ENCODE results near the gene CHST15. TPM values are rescaled to one million over a fixed set of nuclear protein-coding genes. Genes with fewer than 3 reads are reported as not detected.

The CHST15 gene
- total RNA-seq, 1 experiment from 2014 or later = 0.13 TPM

- DNase-seq (ENCODE audit: low read depth in 1 of 2, low spot score in 2 of 2) = no peak
- Histone ChIP-seq H3K36me3 (no peaks in the 10 kb centered on the region), H3K9me3 (replicated peaks) (no peaks in the 10 kb centered on the region), H3K27ac (no peak overlapping the region), H3K4me3 (no peak overlapping the region), H3K27me3 (replicated peaks) (no peaks in the 10 kb centered on the region), H3K4me1 (replicated peaks) (no peaks in the 10 kb centered on the region)
These were observed 16.0 kb downstream of the CHST15 start for GRCh38 chr10:124077208-124077993.

- H3K27me3 ChIP-seq (replicated peaks) = no peaks in the 10 kb centered on the region
These were observed 17.2 kb downstream of the CHST15 start for GRCh38 chr10:124076148-124076733.

GRCh38 chr10:124075231-124075955 is 18.0 kb downstream of the CHST15 start:
- H3K36me3 ChIP-seq = no peaks in the 10 kb centered on the region
- no peak overlapping the region for H3K27ac ChIP-seq
- no peaks in the 10 kb centered on the region for H3K9me3 ChIP-seq (replicated peaks)
- no peak overlapping the region for H3K4me3 ChIP-seq
- no peaks in the 10 kb centered on the region for H3K27me3 ChIP-seq (replicated peaks)
- no peaks in the 10 kb centered on the region for H3K4me1 ChIP-seq (replicated peaks)
- no peak for DNase-seq (ENCODE audit: low read depth in 1 of 2, low spot score in 2 of 2)

More at GRCh38 chr10:124076148-124076733, 17.2 kb downstream of the CHST15 start:
- H3K4me1 ChIP-seq (replicated peaks) = no peaks in the 10 kb centered on the region
- DNase-seq (ENCODE audit: low read depth in 1 of 2, low spot score in 2 of 2) = no peak
- H3K36me3 ChIP-seq = no peaks in the 10 kb centered on the region
- no peaks in the 10 kb centered on the region for H3K9me3 ChIP-seq (replicated peaks)
- no peak overlapping the region for H3K4me3 ChIP-seq
- no peak overlapping the region for H3K27ac ChIP-seq

- Histone ChIP-seq H3K4me3 (no peak overlapping the region), H3K4me1 (replicated peaks) (no peaks in the 10 kb centered on the region), H3K27ac (no peak overlapping the region), H3K36me3 (no peaks in the 10 kb centered on the region), H3K27me3 (replicated peaks) (no peaks in the 10 kb centered on the region), H3K9me3 (replicated peaks) (no peaks in the 10 kb centered on the region)
- DNase-seq (ENCODE audit: low read depth in 1 of 2, low spot score in 2 of 2) = no peak
These were observed 18.8 kb downstream of the CHST15 start for GRCh38 chr10:124074501-124075109.

- no peaks in the 10 kb centered on the region for H3K27me3 ChIP-seq (replicated peaks)
- no peaks in the 10 kb centered on the region for H3K4me1 ChIP-seq (replicated peaks)
- H3K36me3 ChIP-seq = no peaks in the 10 kb centered on the region
- H3K4me3 ChIP-seq = no peak overlapping the region
- H3K27ac ChIP-seq = no peak overlapping the region
- H3K9me3 ChIP-seq (replicated peaks) = no peaks in the 10 kb centered on the region
- no peak for DNase-seq (ENCODE audit: low read depth in 1 of 2, low spot score in 2 of 2)
These were observed 19.4 kb downstream of the CHST15 start for GRCh38 chr10:124073978-124074377.

GRCh38 chr10:124072541-124072940 is 20.9 kb downstream of the CHST15 start:
- H3K36me3 ChIP-seq = no peaks in the 10 kb centered on the region
- no peak overlapping the region for H3K27ac ChIP-seq
- H3K4me1 ChIP-seq (replicated peaks) = no peaks in the 10 kb centered on the region
- H3K27me3 ChIP-seq (replicated peaks) = no peaks in the 10 kb centered on the region
- DNase-seq (ENCODE audit: low read depth in 1 of 2, low spot score in 2 of 2) = no peak
- H3K9me3 ChIP-seq (replicated peaks) = no peaks in the 10 kb centered on the region
- H3K4me3 ChIP-seq = no peak overlapping the region

GRCh38 chr10:124072106-124072505 is 21.3 kb downstream of the CHST15 start:
- DNase-seq (ENCODE audit: low read depth in 1 of 2, low spot score in 2 of 2) = no peak
- Histone ChIP-seq H3K4me3 (no peak overlapping the region), H3K36me3 (no peaks in the 10 kb centered on the region), H3K9me3 (replicated peaks) (no peaks in the 10 kb centered on the region), H3K27me3 (replicated peaks) (no peaks in the 10 kb centered on the region), H3K4me1 (replicated peaks) (no peaks in the 10 kb centered on the region), H3K27ac (no peak overlapping the region)

GRCh38 chr10:124071141-124071540 is 22.3 kb downstream of the CHST15 start:
- Histone ChIP-seq H3K27me3 (replicated peaks) (no peaks in the 10 kb centered on the region), H3K27ac (no peak overlapping the region), H3K4me1 (replicated peaks) (no peaks in the 10 kb centered on the region), H3K4me3 (no peak overlapping the region), H3K36me3 (no peaks in the 10 kb centered on the region), H3K9me3 (replicated peaks) (no peaks in the 10 kb centered on the region)
- no peak for DNase-seq (ENCODE audit: low read depth in 1 of 2, low spot score in 2 of 2)

GRCh38 chr10:124070666-124071065 is 22.7 kb downstream of the CHST15 start:
- Histone ChIP-seq H3K27me3 (replicated peaks) (no peaks in the 10 kb centered on the region), H3K4me1 (replicated peaks) (no peaks in the 10 kb centered on the region), H3K36me3 (no peaks in the 10 kb centered on the region), H3K9me3 (replicated peaks) (no peaks in the 10 kb centered on the region), H3K27ac (no peak overlapping the region), H3K4me3 (no peak overlapping the region)
- no peak for DNase-seq (ENCODE audit: low read depth in 1 of 2, low spot score in 2 of 2)

- Histone ChIP-seq H3K4me3 (no peak overlapping the region), H3K4me1 (replicated peaks) (no peaks in the 10 kb centered on the region), H3K27ac (no peak overlapping the region), H3K9me3 (replicated peaks) (no peaks in the 10 kb centered on the region), H3K36me3 (no peaks in the 10 kb centered on the region), H3K27me3 (replicated peaks) (no peaks in the 10 kb centered on the region)
- DNase-seq (ENCODE audit: low read depth in 1 of 2, low spot score in 2 of 2) = no peak
These were observed 23.8 kb downstream of the CHST15 start for GRCh38 chr10:124069341-124070264.

GRCh38 chr10:124068929-124069328 is 24.5 kb downstream of the CHST15 start:
- H3K27ac ChIP-seq = no peak overlapping the region
- no peaks in the 10 kb centered on the region for H3K27me3 ChIP-seq (replicated peaks)
- H3K4me3 ChIP-seq = no peak overlapping the region
- no peak for DNase-seq (ENCODE audit: low read depth in 1 of 2, low spot score in 2 of 2)
- H3K4me1 ChIP-seq (replicated peaks) = peaks cover 3% of the 10 kb centered on the region
- H3K36me3 ChIP-seq = no peaks in the 10 kb centered on the region
- no peaks in the 10 kb centered on the region for H3K9me3 ChIP-seq (replicated peaks)

GRCh38 chr10:124067825-124068400 is 25.5 kb downstream of the CHST15 start:
- no peaks in the 10 kb centered on the region for H3K36me3 ChIP-seq
- no peaks in the 10 kb centered on the region for H3K27me3 ChIP-seq (replicated peaks)
- H3K4me3 ChIP-seq = no peak overlapping the region
- no peaks in the 10 kb centered on the region for H3K9me3 ChIP-seq (replicated peaks)
- peaks cover 9% of the 10 kb centered on the region for H3K4me1 ChIP-seq (replicated peaks)
- no peak overlapping the region for H3K27ac ChIP-seq
- DNase-seq (ENCODE audit: low read depth in 1 of 2, low spot score in 2 of 2) = no peak

Data from SJSA1 (cell line).